OCI-LY1 (cell line): ENCODE results near the gene HYDIN.

Experiments used
- H2AFZ ChIP-seq: fragments of 200-600 bp; sonication (generic), shearing (Covaris generic); 2 replicates; pipeline ENCODE4 v1.6.0; 2014; ENCODE audit warnings: antibody characterized with exemption, mild to moderate bottlenecking, low read length
- H3F3A ChIP-seq: fragments of 200-600 bp; sonication (generic), shearing (Covaris generic); 2 replicates; pipeline ENCODE4 v1.6.0; 2014; ENCODE audit warnings: mild to moderate bottlenecking, antibody characterized with exemption, low read length, moderate library complexity; ENCODE audit not compliant: insufficient read depth
- H3K27ac ChIP-seq: fragments of 200-600 bp; sonication (generic); 2 replicates; pipeline ENCODE4 v1.5.1; 2014; ENCODE audit warnings: low read length, mixed run types, mild to moderate bottlenecking, low read depth; ENCODE audit not compliant: poor library complexity, severe bottlenecking
- H3K27me3 ChIP-seq: fragments of 200-600 bp; sonication (generic); 2 replicates; pipeline ENCODE4 v1.6.0; 2014; ENCODE audit warnings: antibody characterized with exemption, mild to moderate bottlenecking, low read length, moderate library complexity; ENCODE audit not compliant: insufficient read depth
- H3K36me3 ChIP-seq: fragments of 200-600 bp; sonication (generic); 2 replicates; pipeline ENCODE4 v1.6.1; 2014; ENCODE audit warnings: mild to moderate bottlenecking, antibody characterized with exemption, low read length, moderate library complexity, mixed read lengths; ENCODE audit not compliant: insufficient read depth
- H3K4me1 ChIP-seq: fragments of 200-600 bp; sonication (generic); 2 replicates; pipeline ENCODE4 v1.5.1; 2014; ENCODE audit warnings: mild to moderate bottlenecking, low read length, moderate library complexity; ENCODE audit not compliant: insufficient read depth, severe bottlenecking
- H3K4me2 ChIP-seq: fragments of 200-600 bp; sonication (generic), shearing (Covaris generic); 2 replicates; pipeline ENCODE4 v1.6.1; 2014; ENCODE audit warnings: low read length
- H3K4me3 ChIP-seq: fragments of 200-600 bp; sonication (generic); 2 replicates; pipeline ENCODE4 v1.5.1; 2014; ENCODE audit warnings: low read length, low read depth, mild to moderate bottlenecking, mixed read lengths; ENCODE audit not compliant: poor library complexity, severe bottlenecking
- H3K79me2 ChIP-seq: fragments of 200-600 bp; shearing (Covaris generic); 2 replicates; pipeline ENCODE4 v1.6.1; 2016; ENCODE audit warnings: mixed run types, low read length, mixed read lengths; ENCODE audit not compliant: insufficient read depth
- H3K9ac ChIP-seq: fragments of 200-600 bp; sonication (generic), shearing (Covaris generic); 2 replicates; pipeline ENCODE4 v1.6.1; 2014; ENCODE audit warnings: mild to moderate bottlenecking, low read length, mixed read lengths
- H3K9me2 ChIP-seq: fragments of 200-600 bp; sonication (generic), shearing (Covaris generic); 2 replicates; pipeline ENCODE4 v1.6.1; 2014; ENCODE audit warnings: low read depth, mild to moderate bottlenecking, low read length, mixed read lengths
- H3K9me3 ChIP-seq: fragments of 200-600 bp; shearing (Covaris generic); 2 replicates; pipeline ENCODE4 v1.6.1; 2014; ENCODE audit warnings: low read length, mixed read lengths
- H4K20me1 ChIP-seq: fragments of 200-600 bp; sonication (generic), shearing (Covaris generic); 2 replicates; pipeline ENCODE4 v1.6.0; 2016; ENCODE audit warnings: mild to moderate bottlenecking, low read length; ENCODE audit not compliant: insufficient read depth
- EZH2 ChIP-seq: fragments of 200-600 bp; sonication (generic), shearing (Covaris generic); IDR thresholded peaks from 2 replicates; pipeline ENCODE4 v1.8.0; 2017; ENCODE audit warnings: borderline replicate concordance, mixed run types, mild to moderate bottlenecking, antibody characterized with exemption, low read length, moderate library complexity, mixed read lengths
- TF ChIP-seq, protein P1 (sequence below): fragments of 200-600 bp; sonication (generic), shearing (Covaris generic); IDR thresholded peaks from 2 replicates; pipeline ENCODE4 v1.5.1; 2017; ENCODE audit warnings: mild to moderate bottlenecking, antibody characterized with exemption, low read length, moderate library complexity, mixed read lengths

Gene HYDIN

DNA sequence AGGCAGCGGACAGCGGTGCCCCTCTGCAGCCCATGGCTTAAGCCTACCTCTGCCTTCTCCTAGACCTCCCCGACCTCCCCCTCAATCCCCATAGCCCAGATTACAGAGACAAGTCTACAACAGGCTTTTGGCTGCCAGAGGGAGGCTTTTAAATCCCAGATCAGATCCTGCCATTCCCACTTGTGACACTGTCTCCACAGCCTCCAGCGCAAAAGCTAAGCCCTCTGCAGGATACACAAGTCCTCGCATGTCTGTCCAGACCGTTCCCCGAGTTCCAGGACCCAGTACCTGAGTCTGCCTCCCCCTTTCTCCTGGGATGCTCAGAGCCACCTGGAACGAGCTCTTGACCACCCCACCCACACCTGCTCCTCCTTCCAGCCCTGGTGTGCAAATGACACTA is 460.8 kb downstream of the HYDIN start:
- Histone ChIP-seq H3K27me3 (no peaks in the 10 kb centered on the region), H3K9me2 (no peaks in the 10 kb centered on the region), H3K9me3 (no peaks in the 10 kb centered on the region), H3K4me1 (no peaks in the 10 kb centered on the region), H2AFZ (no peak overlapping the region), H3K79me2 (no peaks in the 10 kb centered on the region), H3K9ac (no peak overlapping the region), H3K4me3 (no peak overlapping the region), H4K20me1 (no peaks in the 10 kb centered on the region), H3K36me3 (peaks cover 18% of the 10 kb centered on the region; the same call in 1 of the 2 replicates), H3K27ac (no peak overlapping the region), H3F3A (no peaks in the 10 kb centered on the region), H3K4me2 (no peak overlapping the region)
- TF ChIP-seq, protein P1, sequence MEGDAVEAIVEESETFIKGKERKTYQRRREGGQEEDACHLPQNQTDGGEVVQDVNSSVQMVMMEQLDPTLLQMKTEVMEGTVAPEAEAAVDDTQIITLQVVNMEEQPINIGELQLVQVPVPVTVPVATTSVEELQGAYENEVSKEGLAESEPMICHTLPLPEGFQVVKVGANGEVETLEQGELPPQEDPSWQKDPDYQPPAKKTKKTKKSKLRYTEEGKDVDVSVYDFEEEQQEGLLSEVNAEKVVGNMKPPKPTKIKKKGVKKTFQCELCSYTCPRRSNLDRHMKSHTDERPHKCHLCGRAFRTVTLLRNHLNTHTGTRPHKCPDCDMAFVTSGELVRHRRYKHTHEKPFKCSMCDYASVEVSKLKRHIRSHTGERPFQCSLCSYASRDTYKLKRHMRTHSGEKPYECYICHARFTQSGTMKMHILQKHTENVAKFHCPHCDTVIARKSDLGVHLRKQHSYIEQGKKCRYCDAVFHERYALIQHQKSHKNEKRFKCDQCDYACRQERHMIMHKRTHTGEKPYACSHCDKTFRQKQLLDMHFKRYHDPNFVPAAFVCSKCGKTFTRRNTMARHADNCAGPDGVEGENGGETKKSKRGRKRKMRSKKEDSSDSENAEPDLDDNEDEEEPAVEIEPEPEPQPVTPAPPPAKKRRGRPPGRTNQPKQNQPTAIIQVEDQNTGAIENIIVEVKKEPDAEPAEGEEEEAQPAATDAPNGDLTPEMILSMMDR = no peak
- no peak for TF ChIP-seq EZH2

DNA sequence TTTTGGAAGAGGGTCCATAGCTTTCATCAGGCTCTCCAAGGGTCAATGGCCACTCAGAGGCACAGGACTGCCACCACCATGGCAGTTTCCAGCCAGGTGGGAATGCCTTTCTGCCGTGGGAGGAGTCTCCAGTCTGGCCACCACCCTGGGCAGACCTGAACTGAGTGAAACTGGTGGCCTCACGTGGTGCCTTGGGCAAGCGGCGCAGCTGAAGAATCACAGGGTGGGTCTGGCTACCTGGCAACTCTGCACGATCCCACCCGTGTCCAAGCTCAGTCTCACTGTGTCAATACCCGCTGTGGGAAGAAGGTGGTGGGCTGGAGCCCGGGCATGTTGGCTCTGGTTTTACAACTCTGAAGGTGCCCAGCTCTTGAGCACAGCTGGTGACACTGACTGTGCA is 461.4 kb downstream of the HYDIN start:
- H2AFZ ChIP-seq = no peak overlapping the region
- H3K9me2 ChIP-seq = no peaks in the 10 kb centered on the region
- TF ChIP-seq EZH2 = no peak
- TF ChIP-seq, protein P1 = no peak
- H3K9ac ChIP-seq = no peak overlapping the region
- no peaks in the 10 kb centered on the region for H3K79me2 ChIP-seq
- H3K4me1 ChIP-seq = no peaks in the 10 kb centered on the region
- no peak overlapping the region for H3K27ac ChIP-seq
- no peaks in the 10 kb centered on the region for H4K20me1 ChIP-seq
- H3K36me3 ChIP-seq = peaks cover 16% of the 10 kb centered on the region; the same call in 1 of the 2 replicates
- no peaks in the 10 kb centered on the region for H3F3A ChIP-seq
- no peak overlapping the region for H3K4me3 ChIP-seq
- H3K4me2 ChIP-seq = no peak overlapping the region
- no peaks in the 10 kb centered on the region for H3K9me3 ChIP-seq
- H3K27me3 ChIP-seq = no peaks in the 10 kb centered on the region

DNA sequence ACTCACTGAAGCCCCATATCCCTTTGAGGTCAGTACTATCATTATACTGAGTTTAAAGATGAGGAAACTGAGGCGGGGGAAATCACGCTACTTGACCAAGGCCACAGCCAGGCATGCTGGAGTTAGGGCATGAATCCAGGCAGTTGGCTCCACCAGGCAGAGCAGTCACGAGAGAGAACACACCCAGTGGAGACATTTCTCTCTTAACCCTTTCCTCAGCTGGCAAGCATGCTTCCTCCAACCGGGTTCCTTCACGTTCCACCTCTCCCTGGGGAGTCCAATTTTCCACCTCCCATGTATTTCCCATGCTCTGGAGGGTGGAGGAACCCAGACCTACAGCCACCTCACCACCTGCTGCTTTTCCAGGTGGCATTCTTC is 462.3 kb downstream of the HYDIN start:
- no peaks in the 10 kb centered on the region for H3K79me2 ChIP-seq
- H3K27ac ChIP-seq = no peak overlapping the region
- no peaks in the 10 kb centered on the region for H4K20me1 ChIP-seq
- H3F3A ChIP-seq = no peaks in the 10 kb centered on the region
- no peak overlapping the region for H2AFZ ChIP-seq
- H3K36me3 ChIP-seq = peaks cover 12% of the 10 kb centered on the region; the same call in 1 of the 2 replicates
- H3K4me3 ChIP-seq = no peak overlapping the region
- H3K4me2 ChIP-seq = no peak overlapping the region
- H3K9me2 ChIP-seq = no peaks in the 10 kb centered on the region
- H3K9me3 ChIP-seq = no peaks in the 10 kb centered on the region
- no peak overlapping the region for H3K9ac ChIP-seq
- no peaks in the 10 kb centered on the region for H3K4me1 ChIP-seq
- TF ChIP-seq EZH2 = no peak
- TF ChIP-seq, protein P1 = no peak
- no peaks in the 10 kb centered on the region for H3K27me3 ChIP-seq
